ENCODE measurements around the gene CROCC.
"Not testable (repeated sequence)": the region's sequence is repeated elsewhere in the genome, so short reads cannot be mapped to it uniquely, and the experiment has no call there.

CROCC gene

DNA sequence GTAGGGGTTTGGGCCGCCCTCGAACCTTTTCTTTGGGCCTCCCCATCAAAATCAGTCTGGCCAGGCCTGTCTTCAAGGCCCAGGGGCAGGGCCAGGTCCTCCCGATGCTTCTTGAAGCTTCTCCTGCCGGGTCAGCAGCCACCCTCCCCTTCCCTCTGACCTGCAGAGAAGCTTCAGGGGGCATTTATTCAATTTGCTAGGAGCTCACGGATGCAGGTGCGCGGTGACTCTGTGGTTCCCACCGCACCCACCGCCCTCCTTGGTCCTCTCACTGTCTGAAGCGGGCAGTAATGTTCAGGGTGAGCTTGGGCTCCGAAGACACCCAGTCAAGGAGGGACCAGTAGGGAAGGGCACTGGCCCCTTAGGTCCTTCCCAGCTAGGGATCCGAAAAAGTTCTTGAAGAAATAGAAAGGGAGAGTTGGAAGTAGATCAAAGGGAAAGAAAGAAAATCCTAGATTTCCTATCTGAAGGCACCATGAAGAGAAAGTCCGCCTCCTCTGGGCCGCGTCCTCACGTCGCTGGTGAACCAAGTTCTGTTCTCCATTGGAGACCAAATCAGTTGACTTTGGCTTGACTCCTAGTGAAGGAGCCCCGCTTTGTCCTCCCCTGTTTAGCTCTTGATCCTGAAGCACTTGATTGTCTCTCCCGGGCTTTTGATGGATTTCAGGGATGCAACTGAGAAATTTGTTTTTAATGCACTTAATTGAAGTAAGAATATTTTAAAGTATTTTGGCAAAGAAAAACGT, 34.7 kb upstream of the CROCC start:
- TF ChIP-seq, protein P1, sequence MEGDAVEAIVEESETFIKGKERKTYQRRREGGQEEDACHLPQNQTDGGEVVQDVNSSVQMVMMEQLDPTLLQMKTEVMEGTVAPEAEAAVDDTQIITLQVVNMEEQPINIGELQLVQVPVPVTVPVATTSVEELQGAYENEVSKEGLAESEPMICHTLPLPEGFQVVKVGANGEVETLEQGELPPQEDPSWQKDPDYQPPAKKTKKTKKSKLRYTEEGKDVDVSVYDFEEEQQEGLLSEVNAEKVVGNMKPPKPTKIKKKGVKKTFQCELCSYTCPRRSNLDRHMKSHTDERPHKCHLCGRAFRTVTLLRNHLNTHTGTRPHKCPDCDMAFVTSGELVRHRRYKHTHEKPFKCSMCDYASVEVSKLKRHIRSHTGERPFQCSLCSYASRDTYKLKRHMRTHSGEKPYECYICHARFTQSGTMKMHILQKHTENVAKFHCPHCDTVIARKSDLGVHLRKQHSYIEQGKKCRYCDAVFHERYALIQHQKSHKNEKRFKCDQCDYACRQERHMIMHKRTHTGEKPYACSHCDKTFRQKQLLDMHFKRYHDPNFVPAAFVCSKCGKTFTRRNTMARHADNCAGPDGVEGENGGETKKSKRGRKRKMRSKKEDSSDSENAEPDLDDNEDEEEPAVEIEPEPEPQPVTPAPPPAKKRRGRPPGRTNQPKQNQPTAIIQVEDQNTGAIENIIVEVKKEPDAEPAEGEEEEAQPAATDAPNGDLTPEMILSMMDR (IDR thresholded peaks at IDR 0.05; ENCODE audit: low read depth, low read length, missing control alignments), result no peak
- in situ Hi-C loops (cut with HindIII; ENCODE audit: low pct_ligation_motif_present, low sequenced_read_pairs), result no loop called here
- Histone ChIP-seq H3K4me3 (ENCODE audit: low read depth, low read length) (no peak overlapping the region), H3K27ac (no peak overlapping the region), H3K27me3 (replicated peaks) (no peaks in the 10 kb centered on the region), H3K36me3 (replicated peaks) (no peaks in the 10 kb centered on the region)
- DNase-seq, result no peak

DNA sequence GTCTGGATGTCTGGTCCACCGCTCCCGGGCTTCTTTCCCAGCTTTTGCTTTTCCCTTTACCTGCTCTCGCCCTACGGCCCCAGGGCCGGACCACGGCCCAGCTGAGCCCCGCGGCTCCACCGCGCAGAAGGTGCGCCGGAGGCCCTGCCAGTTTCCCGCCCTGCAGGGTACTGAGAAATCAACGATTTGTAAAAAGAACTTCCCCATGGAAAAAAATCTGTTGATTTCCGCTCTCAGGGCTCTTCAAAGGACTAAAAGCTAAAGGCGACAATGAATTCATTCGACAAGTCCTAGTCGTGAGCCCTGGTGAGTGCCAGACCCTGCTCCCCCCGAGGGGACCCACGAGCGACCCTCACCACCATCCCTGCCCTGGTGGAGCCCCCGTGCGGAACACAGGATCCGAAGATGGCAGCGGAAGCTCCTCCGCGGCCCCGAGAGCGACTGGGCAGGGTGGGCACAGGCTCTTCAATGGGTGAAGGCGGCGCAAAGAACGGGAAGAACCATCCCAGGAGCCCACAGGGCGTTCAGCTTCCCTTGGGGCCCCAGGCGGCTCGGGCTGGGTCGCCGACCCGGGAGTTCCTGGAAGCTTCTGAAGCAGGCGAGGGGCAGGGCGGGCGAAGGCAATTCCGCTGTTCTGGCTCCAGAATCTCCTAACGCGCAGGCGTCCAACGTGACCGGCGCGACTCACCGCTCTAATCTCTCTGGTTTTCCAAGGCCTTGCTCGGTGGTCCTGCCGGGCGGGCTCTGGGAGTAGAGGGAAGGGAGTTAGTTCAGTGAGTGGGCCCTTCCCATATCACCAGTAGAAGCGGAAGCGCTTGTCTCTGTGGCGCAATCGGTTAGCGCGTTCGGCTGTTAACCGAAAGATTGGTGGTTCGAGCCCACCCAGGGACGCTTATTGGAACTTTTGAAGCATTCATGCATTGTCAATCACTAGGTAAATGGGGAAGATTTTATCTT, 32.6 kb upstream of the CROCC start:
- in situ Hi-C loops (cut with HindIII; ENCODE audit: low pct_ligation_motif_present, low sequenced_read_pairs), result no loop called here
- peak overlapping the region; percentile 63 for H3K4me3 ChIP-seq (ENCODE audit: low read depth, low read length)
- peak overlapping the region; percentile 63 for H3K27ac ChIP-seq
- no peaks in the 10 kb centered on the region for H3K36me3 ChIP-seq (replicated peaks)
- TF ChIP-seq, protein P1 (IDR thresholded peaks at IDR 0.05; ENCODE audit: low read depth, low read length, missing control alignments), result peak; percentile 54
- DNase-seq, result peak; percentile 97
- no peaks in the 10 kb centered on the region for H3K27me3 ChIP-seq (replicated peaks)

DNA sequence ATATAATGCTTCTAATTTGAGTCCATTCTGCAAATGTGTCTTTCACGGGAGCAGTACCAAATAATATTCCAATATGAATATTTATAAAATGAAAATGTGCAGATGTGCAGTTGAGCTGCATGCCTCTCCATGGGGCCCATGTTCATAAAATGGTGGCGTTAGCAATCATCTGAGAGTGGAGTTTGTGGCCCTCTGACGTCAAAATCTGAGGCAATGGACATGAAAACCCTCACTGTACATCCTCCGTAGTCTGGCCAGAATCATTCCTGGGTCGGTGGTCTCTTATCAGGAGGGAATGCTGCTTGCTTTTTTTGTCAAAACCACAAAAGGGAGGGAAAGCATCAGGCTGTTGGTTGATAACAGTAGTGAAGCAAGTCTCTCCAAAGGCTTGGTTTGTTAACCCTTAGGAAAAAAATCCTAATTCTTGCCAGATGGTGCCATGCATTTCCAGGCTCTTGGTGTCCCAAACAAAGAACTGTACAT, 31.2 kb upstream of the CROCC start:
- DNase-seq; H3K27me3 ChIP-seq (replicated peaks); H3K4me3 ChIP-seq (ENCODE audit: low read depth, low read length); in situ Hi-C loops (cut with HindIII; ENCODE audit: low pct_ligation_motif_present, low sequenced_read_pairs); H3K36me3 ChIP-seq (replicated peaks); H3K27ac ChIP-seq: not testable (repeated sequence)

DNA sequence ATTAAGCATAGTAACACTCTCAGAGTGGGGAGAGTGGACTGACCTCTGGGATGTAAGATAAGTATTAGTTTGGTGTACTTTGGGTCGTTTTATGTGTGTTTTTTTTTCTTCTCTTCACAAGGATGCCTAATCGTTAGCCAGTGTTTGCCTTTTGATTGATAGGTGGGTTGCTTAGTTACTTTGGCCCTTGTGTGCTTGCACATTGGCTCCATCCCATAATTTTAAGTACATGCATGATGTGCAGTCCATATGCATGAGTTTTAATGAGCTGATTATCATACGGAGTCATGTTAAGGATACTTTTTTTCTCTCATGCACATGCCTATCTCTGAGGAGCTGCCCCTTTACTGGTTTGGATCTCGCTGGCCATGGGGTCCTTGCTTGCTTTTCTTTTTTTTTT, 30.7 kb upstream of the CROCC start:
- H3K36me3 ChIP-seq (replicated peaks); H3K27me3 ChIP-seq (replicated peaks); DNase-seq; in situ Hi-C loops (cut with HindIII; ENCODE audit: low pct_ligation_motif_present, low sequenced_read_pairs); H3K4me3 ChIP-seq (ENCODE audit: low read depth, low read length); H3K27ac ChIP-seq: not testable (repeated sequence)

DNA sequence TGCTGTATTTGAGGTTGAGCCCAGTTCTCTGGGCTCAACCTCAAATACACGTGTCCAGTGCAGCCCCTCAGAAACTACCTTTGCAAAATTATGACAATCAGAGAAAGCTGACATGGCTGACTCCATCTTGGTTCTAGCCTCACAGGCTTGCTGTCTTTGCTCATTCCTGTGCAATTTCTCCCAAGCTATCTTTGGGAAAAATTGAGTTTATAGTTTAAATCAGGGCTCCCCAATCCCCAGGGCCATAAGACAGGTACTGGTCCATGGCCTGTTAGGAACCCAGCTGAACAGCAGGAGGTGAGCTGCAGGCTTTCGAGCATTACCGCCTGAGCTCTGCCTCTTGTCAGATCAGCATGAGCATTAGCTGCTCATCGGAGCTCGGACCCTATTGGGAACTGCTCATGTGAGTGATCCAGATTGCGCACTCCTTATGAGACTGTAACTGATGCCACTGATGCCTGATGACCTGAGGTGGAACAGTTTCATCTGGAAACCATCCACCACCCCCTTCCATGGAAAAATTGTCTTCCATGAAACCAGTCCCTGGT, 28.7 kb upstream of the CROCC start:
- in situ Hi-C loops (cut with HindIII; ENCODE audit: low pct_ligation_motif_present, low sequenced_read_pairs); H3K27me3 ChIP-seq (replicated peaks); DNase-seq; H3K36me3 ChIP-seq (replicated peaks); H3K4me3 ChIP-seq (ENCODE audit: low read depth, low read length); H3K27ac ChIP-seq: not testable (repeated sequence)

DNA sequence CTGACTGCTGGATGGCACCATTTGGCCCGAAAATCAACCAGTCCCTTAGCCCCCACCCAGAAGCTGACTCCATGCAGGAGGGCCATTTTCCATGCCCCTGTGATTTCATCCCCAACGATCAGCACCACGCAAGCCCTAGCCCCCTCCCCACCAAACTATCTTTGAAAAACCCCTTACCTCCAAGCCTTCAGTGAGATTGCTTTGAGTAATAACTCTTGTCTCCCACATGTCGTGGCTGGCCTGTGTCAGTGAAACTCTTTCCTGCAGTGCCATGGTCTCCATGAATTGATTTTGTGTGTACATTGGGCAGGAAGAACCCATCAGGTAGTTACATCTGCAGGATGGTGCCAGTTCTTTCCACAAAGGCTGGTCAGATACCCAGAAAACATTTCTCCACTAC, 27.9 kb upstream of the CROCC start:
- H3K4me3 ChIP-seq (ENCODE audit: low read depth, low read length); H3K27ac ChIP-seq; in situ Hi-C loops (cut with HindIII; ENCODE audit: low pct_ligation_motif_present, low sequenced_read_pairs); H3K36me3 ChIP-seq (replicated peaks); DNase-seq; H3K27me3 ChIP-seq (replicated peaks): not testable (repeated sequence)

DNA sequence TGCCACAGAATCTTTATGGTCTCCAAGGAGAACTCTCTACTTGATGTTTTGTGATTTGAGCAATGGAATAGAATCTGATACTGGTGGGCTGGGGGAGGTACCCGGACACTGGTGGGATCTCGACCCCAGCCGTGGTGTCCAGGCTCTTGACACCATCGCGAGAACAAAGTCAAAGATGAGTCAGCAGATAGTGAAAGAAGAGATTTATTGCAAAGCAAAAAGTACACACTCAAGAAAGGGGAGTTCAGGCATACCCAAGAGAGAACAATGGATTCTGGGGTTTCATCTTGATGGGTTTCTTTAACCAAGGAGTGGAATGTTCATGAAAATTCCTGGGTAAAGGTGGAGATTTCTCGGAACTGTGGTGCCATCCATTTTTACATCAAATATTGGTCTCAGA, 27.4 kb upstream of the CROCC start:
- H3K27me3 ChIP-seq (replicated peaks); H3K27ac ChIP-seq; DNase-seq; H3K4me3 ChIP-seq (ENCODE audit: low read depth, low read length); in situ Hi-C loops (cut with HindIII; ENCODE audit: low pct_ligation_motif_present, low sequenced_read_pairs); H3K36me3 ChIP-seq (replicated peaks): not testable (repeated sequence)

DNA sequence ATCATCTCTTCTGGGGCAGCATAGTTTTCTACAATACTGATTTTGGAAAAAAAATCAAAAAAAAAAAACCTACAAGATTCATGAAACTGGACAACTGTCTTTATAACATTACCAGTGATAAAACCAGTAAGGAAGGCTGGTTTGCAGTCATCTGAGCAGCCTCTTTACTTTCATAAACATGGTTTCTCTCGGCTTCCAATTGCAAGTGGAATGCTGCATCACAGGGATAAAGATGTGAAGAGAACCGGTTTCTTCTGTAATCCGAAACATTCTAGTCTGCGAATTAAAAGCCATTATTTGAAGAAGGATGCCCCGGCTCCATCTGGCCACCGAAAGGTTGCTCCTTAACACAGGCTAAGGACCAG, 26.5 kb upstream of the CROCC start:
- H3K36me3 ChIP-seq (replicated peaks); DNase-seq; in situ Hi-C loops (cut with HindIII; ENCODE audit: low pct_ligation_motif_present, low sequenced_read_pairs); H3K27me3 ChIP-seq (replicated peaks): not testable (repeated sequence)
- H3K27ac ChIP-seq, result peak overlapping the region; percentile 94
- H3K4me3 ChIP-seq (ENCODE audit: low read depth, low read length), result peak overlapping the region; percentile 33

DNA sequence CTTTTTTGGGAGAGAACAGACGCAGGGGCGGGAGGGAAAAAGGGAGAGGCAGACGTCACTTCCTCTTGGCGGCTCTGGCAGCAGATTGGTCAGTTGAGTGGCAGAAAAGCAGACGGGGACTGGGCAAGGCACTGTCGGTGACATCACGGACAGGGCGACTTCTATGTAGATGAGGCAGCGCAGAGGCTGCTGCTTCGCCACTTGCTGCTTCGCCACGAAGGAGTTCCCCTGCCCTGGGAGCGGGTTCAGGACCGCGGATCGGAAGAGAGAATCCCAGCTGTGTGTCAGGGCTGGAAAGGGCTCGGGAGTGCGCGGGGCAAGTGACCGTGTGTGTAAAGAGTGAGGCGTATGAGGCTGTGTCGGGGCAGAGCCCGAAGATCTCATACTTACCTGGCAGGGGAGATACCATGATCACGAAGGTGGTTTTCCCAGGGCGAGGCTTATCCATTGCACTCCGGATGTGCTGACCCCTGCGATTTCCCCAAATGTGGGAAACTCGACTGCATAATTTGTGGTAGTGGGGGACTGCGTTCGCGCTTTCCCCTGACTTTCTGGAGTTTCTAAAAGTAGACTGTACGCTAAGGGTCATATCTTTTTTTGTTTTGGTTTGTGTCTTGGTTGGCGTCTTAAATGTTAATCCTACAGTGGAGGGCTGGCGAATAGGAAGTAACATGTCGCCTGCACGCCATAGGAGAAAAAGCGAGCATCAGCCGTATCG, 26.0 kb upstream of the CROCC start, which contains the start of gene RNU1-2:
TSS of gene RNU1-2 (plus strand) at position 383 of the 718 bp plus-strand sequence.
- H3K36me3 ChIP-seq (replicated peaks); H3K27me3 ChIP-seq (replicated peaks); in situ Hi-C loops (cut with HindIII; ENCODE audit: low pct_ligation_motif_present, low sequenced_read_pairs): not testable (repeated sequence)
- DNase-seq, result peak; percentile 97
- H3K4me3 ChIP-seq (ENCODE audit: low read depth, low read length), result peak within 1 kb of the TSS; percentile 33
- peak within 1 kb of the TSS; percentile 94 for H3K27ac ChIP-seq

DNA sequence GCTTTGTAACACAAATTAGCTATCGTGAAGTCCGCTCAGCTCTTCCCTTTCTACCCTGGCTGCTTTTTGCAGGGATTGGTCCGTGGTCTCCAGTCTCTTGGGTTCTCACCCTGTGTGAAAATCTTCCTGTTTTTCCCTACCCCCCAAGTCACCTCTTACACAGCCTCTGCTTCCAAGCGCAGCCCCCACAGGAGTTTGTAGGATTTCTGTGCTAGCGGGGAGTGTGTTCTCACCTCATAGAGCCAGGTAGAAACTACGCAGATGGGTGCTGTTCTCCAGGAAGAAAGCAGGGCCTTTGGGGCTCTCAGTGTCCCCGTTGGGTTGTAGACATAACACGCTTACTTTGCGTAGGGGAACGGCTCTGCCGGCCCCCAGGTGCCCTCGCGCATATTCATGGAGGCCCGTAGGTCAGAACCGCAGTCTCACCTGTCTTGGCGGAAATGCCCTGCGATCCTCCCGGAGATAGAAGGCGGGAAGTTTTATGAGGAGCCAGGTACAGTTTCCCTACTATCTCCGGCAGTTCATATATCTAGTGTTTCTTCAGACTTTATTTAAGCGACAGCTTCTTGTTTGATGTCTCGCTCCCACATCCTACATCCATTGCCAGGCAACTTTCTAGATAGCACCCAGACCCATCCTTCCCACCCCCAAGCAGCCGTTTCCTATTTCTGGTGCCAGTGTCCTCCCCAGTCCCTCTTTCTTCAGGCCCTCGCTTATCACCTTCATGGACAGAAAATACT, 25.2 kb upstream of the CROCC start:
- peak overlapping the region; percentile 24 for H3K4me3 ChIP-seq (ENCODE audit: low read depth, low read length)
- H3K27me3 ChIP-seq (replicated peaks); in situ Hi-C loops (cut with HindIII; ENCODE audit: low pct_ligation_motif_present, low sequenced_read_pairs); H3K36me3 ChIP-seq (replicated peaks); H3K27ac ChIP-seq: not testable (repeated sequence)
- DNase-seq, result peak; percentile 75

DNA sequence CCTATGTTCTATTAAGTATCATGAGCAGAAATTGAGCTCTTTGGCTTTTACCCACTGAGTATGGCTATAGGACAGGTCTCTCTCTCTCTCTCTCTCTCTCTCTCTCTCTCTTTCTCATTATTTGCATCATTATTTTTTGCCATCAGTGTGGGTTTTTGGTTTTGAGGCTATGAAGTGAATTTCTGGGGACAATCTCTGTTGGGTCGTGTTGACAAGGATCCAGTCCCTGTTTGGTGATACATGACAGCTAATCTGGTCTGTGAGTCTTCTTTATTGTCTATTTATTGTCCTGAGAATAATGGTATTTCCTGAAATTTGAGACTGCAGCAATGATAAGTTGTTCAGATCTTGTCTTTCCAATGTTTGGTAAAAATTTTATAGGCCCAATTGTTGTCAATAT, 24.1 kb upstream of the CROCC start:
- DNase-seq; in situ Hi-C loops (cut with HindIII; ENCODE audit: low pct_ligation_motif_present, low sequenced_read_pairs); H3K36me3 ChIP-seq (replicated peaks); H3K4me3 ChIP-seq (ENCODE audit: low read depth, low read length); H3K27ac ChIP-seq; H3K27me3 ChIP-seq (replicated peaks): not testable (repeated sequence)

All from brain microvascular endothelial cell (primary cell).